Activated CD4-positive, alpha-beta memory T cell treated with anti-CD3 and anti-CD28 coated beads, Interleukin-2, amount 10 ng/mL, durations not matched to agents 7 days and 5 days (primary cell): Measurements from ENCODE around the gene ZNF598. TPM values are rescaled to one million over a fixed set of nuclear protein-coding genes. Genes with fewer than 3 reads are reported as not detected.
A peak's percentile ranks its signal among the peaks of the same experiment; 100 is the strongest.
"Not testable (repeated sequence)": the region's sequence is repeated elsewhere in the genome, so short reads cannot be mapped to it uniquely, and the experiment has no call there.

Experiments
- CTCF ChIA-PET: fragments of 350-600 bp; sonication (Branson Sonifier 250); formaldehyde crosslinking; loops from one replicate; lab custom pipeline; 2021; ENCODE audit warnings: antibody characterized with exemption, inconsistent platforms; lab: Charles Lee
- POLR2A ChIA-PET: fragments of 350-600 bp; sonication (Branson Sonifier 250); formaldehyde crosslinking; loops from one replicate; lab custom pipeline; 2021; ENCODE audit warnings: antibody characterized with exemption; lab: Charles Lee
- DNase-seq: peaks from one replicate; pipeline ENCODE4 v3.0.0-alpha.2; 2020
- H3K27ac Mint-ChIP-seq: one replicate; pipeline ENCODE4 v1.8.0; 2021; ENCODE audit warnings: mild to moderate bottlenecking, mixed read lengths
- H3K27me3 Mint-ChIP-seq: one replicate; pipeline ENCODE4 v1.8.0; 2021; ENCODE audit warnings: mixed read lengths
- H3K36me3 Mint-ChIP-seq: one replicate; pipeline ENCODE4 v1.8.0; 2021; ENCODE audit warnings: low read depth, mixed read lengths
- H3K4me1 Mint-ChIP-seq: one replicate; pipeline ENCODE4 v1.8.0; 2021; ENCODE audit warnings: mixed read lengths
- H3K4me3 Mint-ChIP-seq: one replicate; pipeline ENCODE4 v1.8.0; 2021; ENCODE audit warnings: mild to moderate bottlenecking, mixed read lengths
- H3K9me3 Mint-ChIP-seq: one replicate; pipeline ENCODE4 v1.8.0; 2021; ENCODE audit warnings: mixed read lengths
- total RNA-seq, 2 experiments: library from RNA; stranded (reverse); gene quantifications; one replicate each; pipeline ENCODE4 v1.2.3, GENCODE V29; 2021

ZNF598 gene
- total RNA-seq, 2 experiments from 2014 or later = 52.1 to 53.6 TPM

GRCh38 chr16:1971796-1972489 is 37.7 kb downstream of the ZNF598 start, which contains the start of gene TBL3:
Gene TBL3 (plus strand): TSS chr16:1972053. CDS start chr16:1972165, 112 bp downstream.
- DNase-seq = peak; percentile 98
- POLR2A ChIA-PET = interaction anchor here (0.7 to 3.9 kb wide), 14 partner anchors 9 to 189 kb away, joined by 3 to 48 read pairs (median 5); partner anchors contain the start of genes GFER, MSRB1, NDUFB10 and NOXO1
- H3K36me3 Mint-ChIP-seq = peaks cover 22% of the 10 kb centered on the region
- CTCF ChIA-PET = interaction anchor here (0.7 to 2.3 kb wide), 7 partner anchors 11 to 183 kb away, joined by 3 to 8 read pairs (median 3); partner anchors contain the start of genes GFER and TRAF7
- no peaks in the 10 kb centered on the region for H3K27me3 Mint-ChIP-seq
- peak within 1 kb of the TSS; percentile 90 for H3K4me3 Mint-ChIP-seq
- peaks cover 34% of the 10 kb centered on the region for H3K4me1 Mint-ChIP-seq
- no peaks in the 10 kb centered on the region for H3K9me3 Mint-ChIP-seq
- peak within 1 kb of the TSS; percentile 95 for H3K27ac Mint-ChIP-seq

DNA sequence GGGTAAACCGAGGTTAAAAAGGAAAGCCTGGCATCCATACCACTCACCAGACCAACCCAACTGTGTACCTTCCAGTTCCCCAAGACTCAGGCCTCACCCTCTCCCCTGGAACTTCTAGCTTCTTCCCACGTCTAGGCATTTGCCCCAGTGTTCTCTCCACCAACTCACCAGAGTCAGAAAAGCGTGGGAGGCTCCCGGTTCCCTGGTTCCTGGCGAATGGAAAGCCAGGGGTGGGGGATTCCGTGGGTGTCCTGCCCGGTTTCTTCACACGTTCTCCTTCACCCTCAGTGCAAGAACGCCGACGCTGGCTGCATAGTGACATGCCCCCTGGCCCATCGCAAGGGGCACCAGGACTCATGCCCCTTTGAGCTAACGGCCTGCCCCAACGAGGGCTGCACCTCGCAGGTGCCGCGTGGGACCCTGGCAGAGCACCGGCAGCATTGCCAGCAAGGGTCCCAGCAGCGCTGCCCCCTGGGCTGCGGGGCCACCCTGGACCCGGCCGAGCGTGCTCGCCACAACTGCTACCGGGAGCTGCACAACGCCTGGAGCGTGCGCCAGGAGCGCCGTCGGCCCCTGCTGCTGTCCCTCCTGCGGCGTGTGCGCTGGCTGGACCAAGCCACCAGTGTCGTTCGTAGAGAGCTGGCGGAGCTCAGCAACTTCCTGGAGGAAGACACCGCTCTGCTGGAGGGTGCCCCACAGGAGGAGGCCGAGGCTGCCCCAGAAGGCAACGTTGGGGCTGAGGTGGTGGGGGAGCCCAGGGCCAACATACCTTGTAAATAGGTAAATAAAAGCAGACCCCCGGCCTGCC is 41.3 kb downstream of the ZNF598 start:
- no peak overlapping the region for H3K27ac Mint-ChIP-seq
- peaks cover 47% of the 10 kb centered on the region for H3K4me1 Mint-ChIP-seq
- ChIA-PET POLR2A (interaction anchor here (9.7 kb wide), 1 partner anchor 12 kb away, joined by 149 read pairs; the partner anchor contains the start of genes GFER and NOXO1), CTCF (no interaction called here)
- no peak for DNase-seq
- no peak overlapping the region for H3K4me3 Mint-ChIP-seq
- no peaks in the 10 kb centered on the region for H3K9me3 Mint-ChIP-seq
- H3K27me3 Mint-ChIP-seq = no peaks in the 10 kb centered on the region
- peaks cover 31% of the 10 kb centered on the region for H3K36me3 Mint-ChIP-seq

GRCh38 chr16:1966460-1966859 is 43.2 kb downstream of the ZNF598 start, which contains the start of gene RNF151:
Gene RNF151 (plus strand): TSS chr16:1966856. CDS start chr16:1966882, 26 bp downstream.
- ChIA-PET POLR2A (interaction anchor here (2.2 to 9.7 kb wide), 6 partner anchors 12 to 188 kb away, joined by 11 to 149 read pairs (median 33); partner anchors contain the start of genes GFER, MSRB1, NOXO1 and RPL3L), CTCF (interaction anchor here (2.2 to 2.6 kb wide), 2 partner anchors 23 to 174 kb away, joined by 10 to 12 read pairs; partner anchors contain the start of gene MSRB1)
- Mint-ChIP-seq H3K9me3 (no peaks in the 10 kb centered on the region), H3K4me3 (peak within 1 kb of the TSS; percentile 84), H3K36me3 (peaks cover 43% of the 10 kb centered on the region), H3K27me3 (no peaks in the 10 kb centered on the region), H3K27ac (peak within 1 kb of the TSS; percentile 92), H3K4me1 (peaks cover 51% of the 10 kb centered on the region)
- DNase-seq = no peak

DNA sequence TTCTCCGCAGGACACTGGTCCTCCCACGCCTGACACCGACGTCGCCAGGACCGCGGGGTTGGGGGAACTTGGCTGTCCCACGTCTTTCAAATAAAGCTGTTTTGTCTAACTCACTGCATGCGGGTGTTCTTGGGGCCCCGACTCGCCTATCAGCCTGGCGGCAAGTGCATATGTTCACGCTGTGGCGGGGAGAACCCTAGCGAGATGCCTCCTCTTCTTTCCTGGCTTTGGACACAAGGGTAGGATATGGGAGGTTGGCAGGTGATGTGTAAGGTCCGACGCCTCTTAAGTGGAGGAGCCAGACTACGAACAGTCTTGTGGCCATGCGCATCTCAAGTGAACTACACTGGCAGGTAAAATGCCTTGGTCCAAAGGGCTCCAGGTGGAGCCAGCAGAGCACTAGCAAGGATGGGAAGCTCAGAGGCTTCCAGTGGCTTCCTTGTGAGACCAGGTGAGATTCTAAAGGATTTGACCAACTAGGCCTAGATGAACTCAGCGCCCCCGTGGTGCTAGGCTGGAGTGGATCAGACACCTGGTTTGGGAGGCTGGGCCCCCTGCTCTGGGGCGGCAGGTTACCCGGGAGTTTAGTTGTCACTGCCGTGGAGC is 44.1 kb downstream of the ZNF598 start:
- Mint-ChIP-seq H3K4me3 (peak overlapping the region; percentile 84), H3K36me3 (peaks cover 51% of the 10 kb centered on the region), H3K9me3 (no peaks in the 10 kb centered on the region), H3K27ac (peak overlapping the region; percentile 92), H3K4me1 (peaks cover 53% of the 10 kb centered on the region), H3K27me3 (no peaks in the 10 kb centered on the region)
- POLR2A ChIA-PET = interaction anchor here (0.7 to 9.7 kb wide), 24 partner anchors 8 to 1285 kb away, joined by 3 to 149 read pairs (median 9); partner anchors contain the start of genes CHTF18, EME2, FAHD1 and GFER
- CTCF ChIA-PET = interaction anchor here (0.7 to 2.6 kb wide), 5 partner anchors 10 to 183 kb away, joined by 3 to 12 read pairs (median 4); partner anchors contain the start of genes MSRB1, NUBP2 and SPSB3
- no peak for DNase-seq

DNA sequence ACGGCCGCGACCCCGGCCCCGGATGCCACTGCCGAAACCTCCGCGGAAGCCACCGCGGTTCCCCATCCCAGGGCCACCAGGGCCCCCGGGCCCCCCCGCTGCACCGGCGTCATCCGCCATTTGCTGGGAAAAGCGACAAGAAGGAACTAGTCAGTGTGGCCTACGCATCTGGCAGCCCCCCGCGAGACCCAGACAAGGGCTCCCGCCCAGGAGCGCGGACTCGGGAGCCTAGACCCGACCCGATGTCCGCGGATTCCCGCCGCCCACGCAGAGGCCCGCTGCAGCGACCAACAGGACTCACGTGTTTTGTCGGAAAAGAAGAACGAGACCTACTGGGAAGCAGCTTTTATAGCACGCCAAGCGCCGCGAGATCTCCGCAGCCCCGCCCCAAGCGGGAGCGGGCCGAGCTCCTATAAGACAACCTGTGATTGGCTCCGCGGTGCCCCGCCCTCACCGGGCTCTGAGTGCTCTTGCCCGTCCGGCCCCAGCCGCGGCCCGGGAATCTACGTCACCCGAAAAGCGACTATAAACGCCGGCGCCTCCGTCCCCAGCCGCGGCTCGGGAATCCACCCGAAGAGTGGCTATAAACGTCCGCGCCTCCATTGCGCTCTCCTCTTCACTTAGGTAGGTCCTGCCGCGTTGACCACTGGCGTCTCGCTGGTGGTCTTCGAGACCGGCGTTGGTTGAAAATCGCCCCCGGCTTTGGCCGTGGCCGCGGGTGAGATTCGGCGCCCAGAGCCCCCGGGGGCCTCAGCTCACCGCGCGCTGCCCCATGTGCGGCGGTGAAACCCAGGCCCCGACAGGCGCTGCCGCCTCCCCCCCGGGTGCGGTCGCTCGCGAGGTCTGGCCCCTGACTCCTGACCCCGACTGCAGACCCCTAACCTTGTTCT is 44.9 kb downstream of the ZNF598 start, which contains the start of gene RPS2:
Gene RPS2 (minus strand): TSS at position 321 of the 890 bp plus-strand sequence. CDS start 201 bp downstream, at position 120.
- peak within 1 kb of the TSS; percentile 95 for H3K27ac Mint-ChIP-seq
- ChIA-PET CTCF (interaction anchor here (0.7 to 2.6 kb wide), 5 partner anchors 9 to 182 kb away, joined by 3 to 12 read pairs (median 4); partner anchors contain the start of genes MSRB1, NUBP2 and SPSB3), POLR2A (interaction anchor here (0.7 to 9.7 kb wide), 32 partner anchors 9 to 1284 kb away, joined by 3 to 149 read pairs (median 6); partner anchors contain the start of genes CHTF18, ECI1, EME2 and FAHD1)
- no peaks in the 10 kb centered on the region for H3K9me3 Mint-ChIP-seq
- H3K4me3 Mint-ChIP-seq = peak within 1 kb of the TSS; percentile 84
- no peaks in the 10 kb centered on the region for H3K27me3 Mint-ChIP-seq
- H3K36me3 Mint-ChIP-seq = peaks cover 53% of the 10 kb centered on the region
- peaks cover 54% of the 10 kb centered on the region for H3K4me1 Mint-ChIP-seq
- peak; percentile 99 for DNase-seq

GRCh38 chr16:1963806-1964505 is 45.7 kb downstream of the ZNF598 start:
- H3K36me3 Mint-ChIP-seq = peaks cover 53% of the 10 kb centered on the region

DNA sequence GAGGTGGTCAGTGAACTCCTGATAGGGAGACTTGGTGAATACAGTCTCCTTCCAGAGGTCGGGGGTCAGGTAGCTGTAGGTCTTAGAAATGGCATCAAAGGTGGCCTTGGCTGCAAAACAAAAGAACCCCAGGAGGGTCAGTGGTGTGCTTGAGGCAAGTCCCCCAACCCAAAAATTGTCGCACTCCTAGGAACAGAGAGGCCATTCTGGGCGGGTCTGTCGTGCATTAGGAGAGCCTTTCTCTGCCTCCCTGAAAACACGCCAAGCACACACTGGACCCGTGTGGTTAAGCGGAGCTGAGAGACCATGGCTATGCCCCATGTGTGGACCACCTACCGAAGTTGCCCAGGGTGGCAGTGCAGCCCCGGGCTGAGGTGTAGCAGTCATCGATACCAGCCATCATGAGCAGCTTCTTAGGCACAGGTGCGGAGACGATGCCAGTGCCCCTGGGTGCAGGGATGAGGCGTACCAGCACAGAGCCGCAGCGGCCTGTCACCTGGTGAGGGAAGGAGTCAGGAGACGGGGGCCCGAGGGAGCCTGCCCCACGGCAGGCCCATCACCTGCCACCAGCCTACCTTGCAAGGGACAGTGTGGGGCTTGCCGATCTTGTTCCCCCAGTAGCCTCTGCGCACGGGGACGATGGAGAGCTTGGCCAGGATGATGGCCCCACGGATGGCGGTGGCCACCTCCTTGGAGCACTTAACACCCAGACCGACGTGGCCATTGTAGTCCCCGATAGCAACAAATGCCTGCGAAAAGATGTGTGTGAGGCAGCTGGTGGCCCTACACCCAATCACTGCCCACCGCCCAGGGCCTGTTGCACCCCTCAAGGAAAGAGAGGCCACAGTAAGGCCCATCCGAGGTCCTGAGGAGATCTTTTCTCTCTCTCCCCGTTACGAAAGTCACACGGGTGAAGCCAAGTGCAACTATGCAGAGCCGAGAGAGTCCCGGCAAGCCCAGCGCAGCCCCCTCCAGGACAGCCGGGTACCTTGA is 47.2 kb downstream of the ZNF598 start:
- H3K27me3 Mint-ChIP-seq, H3K9me3 Mint-ChIP-seq, DNase-seq: not testable (repeated sequence)
- H3K4me1 Mint-ChIP-seq = peaks cover 55% of the 10 kb centered on the region
- peak overlapping the region; percentile 84 for H3K4me3 Mint-ChIP-seq
- peaks cover 53% of the 10 kb centered on the region for H3K36me3 Mint-ChIP-seq
- peak overlapping the region; percentile 95 for H3K27ac Mint-ChIP-seq
- POLR2A ChIA-PET = interaction anchor here (0.9 to 9.7 kb wide), 12 partner anchors 9 to 541 kb away, joined by 3 to 149 read pairs (median 10); partner anchors contain the start of genes EME2, GFER, MRPS34 and MSRB1
- CTCF ChIA-PET = interaction anchor here (1.2 kb wide), 1 partner anchor 42 kb away, joined by 3 read pairs; no protein-coding TSS in a partner anchor

More at GRCh38 chr16:1963806-1964505, 45.7 kb downstream of the ZNF598 start:
- Mint-ChIP-seq H3K4me1 (peaks cover 57% of the 10 kb centered on the region), H3K27ac (peak overlapping the region; percentile 95), H3K9me3 (no peaks in the 10 kb centered on the region), H3K4me3 (peak overlapping the region; percentile 84), H3K27me3 (no peaks in the 10 kb centered on the region)
- peak; percentile 58 for DNase-seq
- POLR2A ChIA-PET = interaction anchor here (0.8 to 9.7 kb wide), 32 partner anchors 7 to 1284 kb away, joined by 3 to 149 read pairs (median 6); partner anchors contain the start of genes ECI1, EME2, FAHD1 and GFER
- CTCF ChIA-PET = interaction anchor here (1.0 to 2.6 kb wide), 5 partner anchors 21 to 177 kb away, joined by 3 to 12 read pairs (median 3); partner anchors contain the start of gene MSRB1

DNA sequence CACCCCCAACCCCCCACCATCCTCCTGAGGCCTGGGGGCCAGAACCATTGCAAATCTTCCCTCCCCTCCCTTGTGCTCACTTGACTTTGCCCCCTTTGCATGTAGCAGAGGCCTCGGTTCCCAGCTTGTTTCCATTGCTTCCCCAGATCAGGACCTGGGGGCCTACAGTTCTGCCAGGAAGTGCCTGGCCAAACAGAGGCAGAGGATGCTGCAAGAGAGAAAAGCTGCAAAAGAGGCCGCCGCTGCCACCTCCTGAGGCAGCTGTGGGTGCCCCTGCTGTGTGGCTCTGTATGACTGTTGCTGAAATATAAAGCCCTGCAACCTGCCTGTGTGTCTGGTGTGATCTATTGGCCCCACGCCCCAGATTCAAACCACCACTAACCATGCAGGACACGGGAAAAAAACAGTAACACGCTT is 48.0 kb downstream of the ZNF598 start:
- Mint-ChIP-seq H3K36me3 (peaks cover 51% of the 10 kb centered on the region), H3K9me3 (no peaks in the 10 kb centered on the region), H3K27me3 (peaks cover 2% of the 10 kb centered on the region), H3K27ac (peak overlapping the region; percentile 95), H3K4me3 (peak overlapping the region; percentile 84), H3K4me1 (peaks cover 51% of the 10 kb centered on the region)
- peak; percentile 52 for DNase-seq
- CTCF ChIA-PET = no interaction called here
- POLR2A ChIA-PET = interaction anchor here (0.9 to 9.7 kb wide), 10 partner anchors 9 to 541 kb away, joined by 3 to 149 read pairs (median 6); partner anchors contain the start of genes EME2, GFER, MRPS34 and MSRB1
